Measurements from ENCODE around the gene HSD11B1L.

The HSD11B1L gene

DNA sequence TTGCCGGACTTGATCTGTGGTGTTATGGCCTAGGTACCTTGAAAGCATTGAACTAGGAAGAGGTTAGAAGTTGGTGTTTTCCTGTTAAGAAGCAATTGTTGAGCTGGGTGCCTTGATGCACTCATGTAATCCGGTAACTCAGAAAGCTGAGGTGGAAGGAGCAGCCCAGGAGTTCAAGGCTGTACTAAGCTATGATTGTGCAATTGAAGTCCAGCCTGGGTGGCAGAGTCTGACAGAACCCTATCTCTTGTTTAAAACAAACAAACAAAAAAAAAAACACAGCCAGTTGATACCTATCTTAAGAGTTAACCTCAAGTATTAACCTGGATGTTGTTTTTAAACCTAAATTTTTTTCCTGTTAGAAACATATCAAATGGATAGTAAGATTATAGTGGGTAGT lies 38.6 kb upstream of the HSD11B1L start:
- H3K27ac ChIP-seq (replicated peaks), result no peak overlapping the region
- TF ChIP-seq SPI1 (IDR thresholded peaks at IDR 0.05; ENCODE audit: borderline replicate concordance, low read depth) (no peak), REST (IDR thresholded peaks at IDR 0.05; ENCODE audit: insufficient replicate concordance, low read depth) (no peak), POLR2AphosphoS5 (IDR thresholded peaks at IDR 0.05; ENCODE audit: low read depth) (no peak), CTCF (IDR thresholded peaks at IDR 0.05; ENCODE audit: insufficient read depth, low read length) (no peak), GABPA (IDR thresholded peaks at IDR 0.05; ENCODE audit: low read depth) (no peak)
- no peaks in the 10 kb centered on the region for H3K27me3 ChIP-seq (ENCODE audit: insufficient read depth, poor library complexity, severe bottlenecking)
- no peak overlapping the region for H3K4me3 ChIP-seq (replicated peaks; ENCODE audit: insufficient read depth, low read length)
- no peak for DNase-seq (ENCODE audit: low read depth in 1 of 2, low spot score in 1 of 2)

DNA sequence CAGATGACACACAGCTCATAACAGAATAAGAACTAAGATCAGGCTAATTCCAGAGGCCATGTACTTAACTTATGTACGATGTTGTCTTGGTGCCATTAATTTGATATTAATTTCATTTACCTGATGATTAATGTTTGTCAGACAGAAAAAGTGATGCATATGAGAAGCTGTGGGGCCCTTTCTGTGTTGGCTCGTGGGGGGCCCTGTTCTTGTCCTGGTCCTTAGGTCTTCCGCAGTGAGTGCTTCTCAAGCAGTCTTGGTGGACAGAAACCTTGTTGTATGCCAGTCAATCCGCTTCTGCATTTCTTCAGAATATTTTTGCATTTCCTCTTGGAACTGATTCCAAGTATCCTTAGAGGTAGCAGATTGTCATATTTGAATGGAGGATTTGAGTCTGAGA lies 37.8 kb upstream of the HSD11B1L start:
- no peak for DNase-seq (ENCODE audit: low read depth in 1 of 2, low spot score in 1 of 2)
- H3K27ac ChIP-seq (replicated peaks), result no peak overlapping the region
- no peaks in the 10 kb centered on the region for H3K27me3 ChIP-seq (ENCODE audit: insufficient read depth, poor library complexity, severe bottlenecking)
- TF ChIP-seq CTCF (IDR thresholded peaks at IDR 0.05; ENCODE audit: insufficient read depth, low read length), result no peak
- no peak for TF ChIP-seq SPI1 (IDR thresholded peaks at IDR 0.05; ENCODE audit: borderline replicate concordance, low read depth)
- no peak overlapping the region for H3K4me3 ChIP-seq (replicated peaks; ENCODE audit: insufficient read depth, low read length)

DNA sequence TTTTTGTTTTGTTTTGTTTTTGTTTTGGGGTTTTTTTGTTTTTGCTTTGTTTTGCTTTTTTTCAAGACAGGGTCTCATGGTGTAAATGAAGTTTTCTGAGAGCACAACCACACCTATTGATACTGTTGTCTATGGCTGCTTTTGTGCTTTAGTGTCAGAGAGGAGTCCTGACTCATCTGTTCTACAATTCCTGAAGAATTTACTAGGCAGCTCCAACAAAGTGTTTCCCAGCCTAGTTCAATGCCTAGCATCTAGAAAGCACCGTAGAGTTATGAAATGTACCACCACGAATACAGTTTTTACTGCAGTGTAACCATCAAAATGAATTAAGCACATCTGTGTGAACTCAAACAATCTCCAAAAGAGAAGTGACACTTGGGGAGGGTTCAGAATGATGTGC lies 36.8 kb upstream of the HSD11B1L start:
- H3K27ac ChIP-seq (replicated peaks), result no peak overlapping the region
- no peak overlapping the region for H3K4me3 ChIP-seq (replicated peaks; ENCODE audit: insufficient read depth, low read length)
- no peak for TF ChIP-seq REST (IDR thresholded peaks at IDR 0.05; ENCODE audit: insufficient replicate concordance, low read depth)
- no peak for TF ChIP-seq GABPA (IDR thresholded peaks at IDR 0.05; ENCODE audit: low read depth)
- no peak for TF ChIP-seq SPI1 (IDR thresholded peaks at IDR 0.05; ENCODE audit: borderline replicate concordance, low read depth)
- no peak for TF ChIP-seq CTCF (IDR thresholded peaks at IDR 0.05; ENCODE audit: insufficient read depth, low read length)
- no peak for TF ChIP-seq POLR2AphosphoS5 (IDR thresholded peaks at IDR 0.05; ENCODE audit: low read depth)

GRCh38 chr19:5645409-5645808 lies 35.4 kb upstream of the HSD11B1L start:
- no peak for DNase-seq (ENCODE audit: low read depth in 1 of 2, low spot score in 1 of 2)
- Histone ChIP-seq H3K4me3 (replicated peaks; ENCODE audit: insufficient read depth, low read length) (no peak overlapping the region), H3K27ac (replicated peaks) (no peak overlapping the region), H3K27me3 (ENCODE audit: insufficient read depth, poor library complexity, severe bottlenecking) (no peaks in the 10 kb centered on the region)
- TF ChIP-seq SPI1 (IDR thresholded peaks at IDR 0.05; ENCODE audit: borderline replicate concordance, low read depth) (no peak), CTCF (IDR thresholded peaks at IDR 0.05; ENCODE audit: insufficient read depth, low read length) (no peak), POLR2AphosphoS5 (IDR thresholded peaks at IDR 0.05; ENCODE audit: low read depth) (no peak), REST (IDR thresholded peaks at IDR 0.05; ENCODE audit: insufficient replicate concordance, low read depth) (no peak), GABPA (IDR thresholded peaks at IDR 0.05; ENCODE audit: low read depth) (no peak)

More for the DNA sequence above, 36.8 kb upstream of the HSD11B1L start:
- no peaks in the 10 kb centered on the region for H3K27me3 ChIP-seq (ENCODE audit: insufficient read depth, poor library complexity, severe bottlenecking)
- no peak for DNase-seq (ENCODE audit: low read depth in 1 of 2, low spot score in 1 of 2)

All from HL-60 (cell line).